OCI-LY7 (cell line): ENCODE results near the gene INSYN2B. TPM values are rescaled to one million over a fixed set of nuclear protein-coding genes. Genes with fewer than 3 reads are reported as not detected.

Experiments used
- BruUV-seq: library from RNA; stranded (reverse); fragments of 400-500 nt; replicated peaks from 2 replicates; lab custom pipeline; 2021; lab: Mats Ljungman, UMichigan
- CTCF ChIA-PET: fragments of 300-600 bp; sonication (Branson Sonifier 250); formaldehyde crosslinking; loops from one replicate; lab custom pipeline; 2022; ENCODE audit warnings: antibody characterized with exemption; ENCODE audit not compliant: unreplicated experiment; lab: Charles Lee
- POLR2A ChIA-PET: fragments of 300-600 bp; sonication (Branson Sonifier 250); formaldehyde crosslinking; loops from one replicate; lab custom pipeline; 2022; ENCODE audit warnings: antibody characterized with exemption; lab: Charles Lee
- DNase-seq: peaks from one replicate; pipeline ENCODE4 v3.0.0-alpha.2; 2015; ENCODE audit warnings: low spot score
- H2AFZ ChIP-seq: fragments of 200-600 bp; sonication (generic), shearing (Covaris generic); 2 replicates; pipeline ENCODE4 v1.6.1; 2014; ENCODE audit warnings: mild to moderate bottlenecking, antibody characterized with exemption, low read length, moderate library complexity
- H3K27ac ChIP-seq: fragments of 200-600 bp; sonication (generic); 2 replicates; pipeline ENCODE4 v1.5.1; 2014; ENCODE audit warnings: mixed run types, low read depth, mild to moderate bottlenecking, moderate library complexity, low read length, inconsistent platforms; ENCODE audit not compliant: poor library complexity, severe bottlenecking
- H3K36me3 ChIP-seq: fragments of 200-600 bp; sonication (generic); 2 replicates; pipeline ENCODE4 v1.6.1; 2014; ENCODE audit warnings: mild to moderate bottlenecking, antibody characterized with exemption, low read length, moderate library complexity, mixed read lengths; ENCODE audit not compliant: insufficient read depth
- H3K4me1 ChIP-seq: fragments of 200-600 bp; sonication (generic); 2 replicates; pipeline ENCODE4 v1.5.1; 2014; ENCODE audit warnings: mild to moderate bottlenecking, low read length; ENCODE audit not compliant: insufficient read depth, poor library complexity, severe bottlenecking
- H3K4me2 ChIP-seq: fragments of 200-600 bp; sonication (generic); 2 replicates; pipeline ENCODE4 v1.6.1; 2014; ENCODE audit warnings: mild to moderate bottlenecking, low read length
- H3K4me3 ChIP-seq: fragments of 200-600 bp; sonication (generic); 2 replicates; pipeline ENCODE4 v1.5.1; 2014; ENCODE audit warnings: mild to moderate bottlenecking, low read depth, low read length; ENCODE audit not compliant: poor library complexity, severe bottlenecking
- H3K79me2 ChIP-seq: fragments of 200-600 bp; sonication (generic); 2 replicates; pipeline ENCODE4 v1.6.1; 2016; ENCODE audit warnings: low read depth, mild to moderate bottlenecking, low read length, moderate library complexity, mixed read lengths; ENCODE audit not compliant: insufficient read depth
- H3K9me2 ChIP-seq: fragments of 200-600 bp; sonication (generic); 2 replicates; pipeline ENCODE4 v1.6.1; 2016; ENCODE audit warnings: mild to moderate bottlenecking, low read length, mixed read lengths; ENCODE audit not compliant: insufficient read depth
- H3K9me3 ChIP-seq: fragments of 200-600 bp; sonication (generic); 2 replicates; pipeline ENCODE4 v1.6.1; 2014; ENCODE audit warnings: mild to moderate bottlenecking, mixed run types, low read length, mixed read lengths
- H4K20me1 ChIP-seq: fragments of 200-600 bp; sonication (generic); 2 replicates; pipeline ENCODE4 v1.6.1; 2014; ENCODE audit warnings: mild to moderate bottlenecking, antibody characterized with exemption, low read length, moderate library complexity, mixed read lengths; ENCODE audit not compliant: insufficient read depth
- EZH2phosphoT487 ChIP-seq: fragments of 200-600 bp; sonication (generic); IDR thresholded peaks from 2 replicates; pipeline ENCODE4 v1.6.1; 2018; ENCODE audit warnings: low read depth, borderline replicate concordance, mild to moderate bottlenecking, mixed run types, antibody characterized with exemption, low read length, moderate library complexity, mixed read lengths
- intact Hi-C: fragments of 100-400 bp; cut with micrococcal nuclease; formaldehyde crosslinking; loops from one replicate; pipeline ENCODE4 v1.10.0; 2022; ENCODE audit not compliant: unreplicated experiment
- total RNA-seq, 2 experiments: library from RNA; depleted of rRNA in 1 of 2; stranded (reverse); fragments of >200 nt in 1 of 2; shearing (Covaris generic) in 1 of 2; gene quantifications; 2 replicates each; pipeline ENCODE4 v1.2.3, GENCODE V29; 2014 to 2022
- TF ChIP-seq, protein P1 (sequence below): fragments of 200-600 bp; sonication (generic); conservative IDR thresholded peaks from 2 replicates; pipeline ENCODE4 v1.5.1; 2014; ENCODE audit warnings: mild to moderate bottlenecking, antibody characterized with exemption, low read length, moderate library complexity, mixed read lengths

Gene INSYN2B
- total RNA-seq, 2 experiments from 2014 or later, result not detected

DNA sequence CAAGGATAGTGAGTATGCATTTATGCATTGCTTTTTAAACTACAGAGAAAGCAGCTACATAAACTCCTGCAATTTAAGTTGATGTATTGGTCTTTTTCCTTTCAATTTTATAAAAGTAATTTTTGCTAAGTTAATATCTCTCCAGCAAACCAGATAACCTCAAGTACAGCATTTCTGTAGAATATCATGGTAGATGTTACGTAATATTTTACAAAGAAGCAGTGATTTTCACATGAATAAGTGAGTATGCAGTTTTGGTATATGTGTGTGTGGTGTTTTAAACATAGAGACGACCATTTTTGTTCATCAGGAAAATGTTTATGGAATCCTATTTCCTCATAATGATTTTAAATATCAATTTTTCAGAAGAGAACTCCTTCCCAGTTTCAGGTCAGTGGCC, 118.9 kb downstream of the INSYN2B start:
- POLR2A ChIA-PET, result interaction anchor here (0.6 kb wide), 2 partner anchors 294 to 1127 kb away, joined by 3 to 5 read pairs; no protein-coding TSS in a partner anchor
- H2AFZ ChIP-seq, result no peak overlapping the region
- CTCF ChIA-PET, result no interaction called here
- no peaks in the 10 kb centered on the region for H3K9me2 ChIP-seq
- DNase-seq, result no peak
- H3K4me2 ChIP-seq, result no peak overlapping the region
- H3K4me1 ChIP-seq, result no peaks in the 10 kb centered on the region
- BruUV-seq, result no TSS peak
- H3K36me3 ChIP-seq, result peaks cover 2% of the 10 kb centered on the region
- intact Hi-C loops, result no loop called here
- H3K4me3 ChIP-seq, result no peak overlapping the region
- H3K79me2 ChIP-seq, result no peaks in the 10 kb centered on the region
- no peak overlapping the region for H3K27ac ChIP-seq
- no peak for TF ChIP-seq EZH2phosphoT487
- TF ChIP-seq, protein P1, sequence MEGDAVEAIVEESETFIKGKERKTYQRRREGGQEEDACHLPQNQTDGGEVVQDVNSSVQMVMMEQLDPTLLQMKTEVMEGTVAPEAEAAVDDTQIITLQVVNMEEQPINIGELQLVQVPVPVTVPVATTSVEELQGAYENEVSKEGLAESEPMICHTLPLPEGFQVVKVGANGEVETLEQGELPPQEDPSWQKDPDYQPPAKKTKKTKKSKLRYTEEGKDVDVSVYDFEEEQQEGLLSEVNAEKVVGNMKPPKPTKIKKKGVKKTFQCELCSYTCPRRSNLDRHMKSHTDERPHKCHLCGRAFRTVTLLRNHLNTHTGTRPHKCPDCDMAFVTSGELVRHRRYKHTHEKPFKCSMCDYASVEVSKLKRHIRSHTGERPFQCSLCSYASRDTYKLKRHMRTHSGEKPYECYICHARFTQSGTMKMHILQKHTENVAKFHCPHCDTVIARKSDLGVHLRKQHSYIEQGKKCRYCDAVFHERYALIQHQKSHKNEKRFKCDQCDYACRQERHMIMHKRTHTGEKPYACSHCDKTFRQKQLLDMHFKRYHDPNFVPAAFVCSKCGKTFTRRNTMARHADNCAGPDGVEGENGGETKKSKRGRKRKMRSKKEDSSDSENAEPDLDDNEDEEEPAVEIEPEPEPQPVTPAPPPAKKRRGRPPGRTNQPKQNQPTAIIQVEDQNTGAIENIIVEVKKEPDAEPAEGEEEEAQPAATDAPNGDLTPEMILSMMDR, result no peak
- H3K9me3 ChIP-seq, result no peaks in the 10 kb centered on the region
- no peaks in the 10 kb centered on the region for H4K20me1 ChIP-seq

DNA sequence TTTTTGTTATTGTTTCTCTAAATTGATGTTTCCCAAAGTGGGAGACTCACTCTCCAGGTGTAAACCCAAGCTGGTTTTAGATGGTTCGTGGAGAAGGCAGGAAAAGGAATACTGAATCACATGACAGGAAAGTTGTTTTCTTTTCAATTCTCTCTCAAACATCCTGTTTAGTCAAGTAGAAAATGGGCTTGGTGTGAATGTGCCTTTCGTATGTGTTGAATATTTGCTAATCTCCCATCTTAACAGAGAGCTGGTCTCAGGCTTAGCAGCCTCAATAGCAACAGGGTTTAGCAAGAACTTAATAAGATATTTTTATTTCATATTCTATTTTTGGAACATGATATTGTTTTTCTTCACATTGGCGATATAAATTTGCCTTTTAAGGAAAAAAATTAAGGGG, 119.7 kb downstream of the INSYN2B start:
- H3K4me3 ChIP-seq, result no peak overlapping the region
- intact Hi-C loops, result no loop called here
- TF ChIP-seq, protein P1, result no peak
- TF ChIP-seq EZH2phosphoT487, result no peak
- ChIA-PET CTCF (no interaction called here), POLR2A (interaction anchor here (0.7 kb wide), 1 partner anchor 614 kb away, joined by 4 read pairs; no protein-coding TSS in a partner anchor)
- H2AFZ ChIP-seq, result no peak overlapping the region
- no peak for DNase-seq
- H3K36me3 ChIP-seq, result peaks cover 8% of the 10 kb centered on the region
- H3K27ac ChIP-seq, result no peak overlapping the region
- H3K4me2 ChIP-seq, result no peak overlapping the region
- H3K79me2 ChIP-seq, result no peaks in the 10 kb centered on the region
- no peaks in the 10 kb centered on the region for H4K20me1 ChIP-seq
- no peaks in the 10 kb centered on the region for H3K4me1 ChIP-seq
- H3K9me2 ChIP-seq, result no peaks in the 10 kb centered on the region
- H3K9me3 ChIP-seq, result no peaks in the 10 kb centered on the region
- BruUV-seq, result no TSS peak

DNA sequence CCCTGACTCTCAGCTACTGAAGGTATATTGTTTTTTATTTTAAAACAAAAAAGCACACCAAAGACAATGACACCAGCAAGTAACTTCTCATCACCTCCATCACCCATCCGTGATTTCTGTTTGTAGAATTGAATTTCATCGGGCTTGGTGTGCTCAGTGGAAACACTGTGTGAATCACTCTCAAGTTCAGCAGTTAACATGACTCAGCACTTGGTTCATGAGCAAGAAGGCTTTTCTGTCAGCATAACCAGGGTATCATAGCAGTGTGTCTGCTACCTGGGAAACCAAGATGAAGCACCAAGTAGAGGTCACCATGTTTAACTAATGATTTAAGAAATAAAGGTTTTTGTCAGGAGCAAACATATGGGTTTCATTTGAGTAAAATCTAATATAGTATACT, 123.7 kb downstream of the INSYN2B start:
- Histone ChIP-seq H3K4me2 (no peak overlapping the region), H3K9me3 (no peaks in the 10 kb centered on the region), H3K9me2 (no peaks in the 10 kb centered on the region), H3K36me3 (peaks cover 44% of the 10 kb centered on the region), H3K79me2 (no peaks in the 10 kb centered on the region), H4K20me1 (no peaks in the 10 kb centered on the region), H3K27ac (no peak overlapping the region), H3K4me3 (no peak overlapping the region), H3K4me1 (no peaks in the 10 kb centered on the region), H2AFZ (no peak overlapping the region)
- ChIA-PET CTCF (interaction anchor here (0.6 kb wide), 1 partner anchor 737 kb away, joined by 4 read pairs; no protein-coding TSS in a partner anchor), POLR2A (interaction anchor here (0.9 kb wide), 1 partner anchor 46 kb away, joined by 5 read pairs; no protein-coding TSS in a partner anchor)
- no peak for TF ChIP-seq EZH2phosphoT487
- intact Hi-C loops, result no loop called here
- DNase-seq, result no peak
- BruUV-seq, result no TSS peak
